HepG2 (cell line): ENCODE results near the gene KLHL12. TPM values are rescaled to one million over a fixed set of nuclear protein-coding genes. Genes with fewer than 3 reads are reported as not detected.

Experiments
- BHLHE40 ChIP-seq: IDR thresholded peaks from 2 replicates; pipeline ENCODE4 v1.6.1; 2011; ENCODE audit warnings: low read length, improper control_type of control experiment
- DMAP1 ChIP-seq: IDR thresholded peaks from 2 replicates; pipeline ENCODE4 v1.6.1; 2016
- HDAC2 ChIP-seq: sonication (generic); formaldehyde crosslinking; IDR thresholded peaks from 2 replicates; pipeline ENCODE4 v1.4.0; 2020; ENCODE audit warnings: missing genetic modification reagents
- HNRNPLL ChIP-seq: fragments of 200-400 bp; formaldehyde crosslinking; IDR thresholded peaks from 2 replicates; pipeline ENCODE4 v1.6.1; 2017; ENCODE audit warnings: mild to moderate bottlenecking, low read depth, low read length; ENCODE audit not compliant: poor library complexity, severe bottlenecking
- MAFG ChIP-seq: sonication (generic); formaldehyde crosslinking; IDR thresholded peaks from 2 replicates; pipeline ENCODE4 v1.5.1; 2020; ENCODE audit warnings: mild to moderate bottlenecking, missing genetic modification reagents
- MXI1 ChIP-seq: IDR thresholded peaks from 3 replicates; pipeline ENCODE4 v1.6.1; 2012; ENCODE audit warnings: low read depth, low read length, inconsistent platforms, borderline replicate concordance
- RORA ChIP-seq: sonication (generic); formaldehyde crosslinking; IDR thresholded peaks from 2 replicates; pipeline ENCODE4 v1.5.0; 2020; ENCODE audit warnings: mild to moderate bottlenecking, missing genetic modification reagents, moderate library complexity
- SMARCE1 ChIP-seq: fragments of 450-650 bp; IDR thresholded peaks from 2 replicates; pipeline ENCODE4 v1.6.1; 2017; ENCODE audit warnings: borderline replicate concordance
- TARDBP ChIP-seq: sonication (generic); formaldehyde crosslinking; IDR thresholded peaks from 2 replicates; pipeline ENCODE4 v1.8.0; 2022; ENCODE audit warnings: mild to moderate bottlenecking, missing genetic modification reagents
- ZFP41 ChIP-seq: sonication (generic); formaldehyde crosslinking; IDR thresholded peaks from 2 replicates; pipeline ENCODE4 v1.4.0; 2020; ENCODE audit warnings: mild to moderate bottlenecking, missing genetic modification reagents, borderline replicate concordance
- ZHX2 ChIP-seq, 2 experiments: sonication (generic) in 1 of 2; formaldehyde crosslinking in 1 of 2; IDR thresholded peaks; 2 replicates each; pipeline versions ENCODE4 v1.6.1 to v1.9.0; 2014 to 2022; ENCODE audit warnings: antibody characterized with exemption in 1 of 2, borderline replicate concordance in 1 of 2, inconsistent platforms in 1 of 2, low read depth in 1 of 2, missing genetic modification reagents in 1 of 2
- ZNF33A ChIP-seq: sonication (generic); formaldehyde crosslinking; IDR thresholded peaks from 2 replicates; pipeline ENCODE4 v1.5.1; 2020; ENCODE audit warnings: missing genetic modification reagents, mild to moderate bottlenecking, moderate library complexity, borderline replicate concordance
- ZNF354B ChIP-seq: sonication (generic); formaldehyde crosslinking; IDR thresholded peaks from 2 replicates; pipeline ENCODE4 v1.8.0; 2022; ENCODE audit warnings: mild to moderate bottlenecking, missing genetic modification reagents
- ZNF512 ChIP-seq: sonication (generic); formaldehyde crosslinking; IDR thresholded peaks from 2 replicates; pipeline ENCODE4 v1.4.0; 2020; ENCODE audit warnings: mild to moderate bottlenecking, missing genetic modification reagents
- ZNF567 ChIP-seq: sonication (generic); formaldehyde crosslinking; IDR thresholded peaks from 2 replicates; pipeline ENCODE4 v1.8.1; 2023; ENCODE audit warnings: mild to moderate bottlenecking, missing genetic modification reagents, borderline replicate concordance
- ZNF572 ChIP-seq: sonication (generic); formaldehyde crosslinking; IDR thresholded peaks from 2 replicates; pipeline ENCODE4 v1.5.1; 2020; ENCODE audit warnings: mild to moderate bottlenecking, missing genetic modification reagents
- ZNF629 ChIP-seq: sonication (generic); formaldehyde crosslinking; conservative IDR thresholded peaks from 2 replicates; pipeline ENCODE4 v1.5.0; 2020; ENCODE audit warnings: missing genetic modification reagents
- ZNF678 ChIP-seq: sonication (generic); formaldehyde crosslinking; IDR thresholded peaks from 2 replicates; pipeline ENCODE4 v1.4.0; 2020; ENCODE audit warnings: mild to moderate bottlenecking, missing genetic modification reagents
- ZNF713 ChIP-seq: sonication (generic); formaldehyde crosslinking; IDR thresholded peaks from 2 replicates; pipeline ENCODE4 v1.4.0; 2020; ENCODE audit warnings: mild to moderate bottlenecking, missing genetic modification reagents
- polyA plus RNA-seq, 8 experiments: library from polyadenylated mRNA; depleted of rRNA in 3 of 8; stranded (reverse) in 7 of 8; unstranded in 1 of 8; fragments of >200 nt; fragmentation: Illumina TruSeq in 4 of 8; extraction: Trizol in 4 of 8; gene quantifications; 2 replicates each; pipeline versions ENCODE4 v1.2.1 to v1.2.3, GENCODE V29; 2011 to 2016; ENCODE audit warnings: low read depth in 4 of 8, missing spikeins in 1 of 8, mixed read lengths in 1 of 8; ENCODE audit not compliant: insufficient read depth in 1 of 8
- total RNA-seq, 5 experiments: library from RNA; depleted of rRNA; stranded (reverse); fragments of >200 nt; fragmentation: Illumina TruSeq; extraction: Trizol; gene quantifications; 2 replicates each; pipeline ENCODE4 v1.2.3, GENCODE V29; 2016; ENCODE audit warnings: low read depth in 1 of 5
- TF ChIP-seq, protein P1 (sequence below): sonication (generic); formaldehyde crosslinking; IDR thresholded peaks from 2 replicates; pipeline ENCODE4 v1.4.0; 2020; ENCODE audit warnings: mild to moderate bottlenecking, low read depth, missing genetic modification reagents

The KLHL12 gene
- total and polyA plus RNA-seq, 2 of the 13 experiments (the other 11 are each of a cell fraction or from before 2014, with no cell fraction given): 19.2 to 25.2 TPM

DNA sequence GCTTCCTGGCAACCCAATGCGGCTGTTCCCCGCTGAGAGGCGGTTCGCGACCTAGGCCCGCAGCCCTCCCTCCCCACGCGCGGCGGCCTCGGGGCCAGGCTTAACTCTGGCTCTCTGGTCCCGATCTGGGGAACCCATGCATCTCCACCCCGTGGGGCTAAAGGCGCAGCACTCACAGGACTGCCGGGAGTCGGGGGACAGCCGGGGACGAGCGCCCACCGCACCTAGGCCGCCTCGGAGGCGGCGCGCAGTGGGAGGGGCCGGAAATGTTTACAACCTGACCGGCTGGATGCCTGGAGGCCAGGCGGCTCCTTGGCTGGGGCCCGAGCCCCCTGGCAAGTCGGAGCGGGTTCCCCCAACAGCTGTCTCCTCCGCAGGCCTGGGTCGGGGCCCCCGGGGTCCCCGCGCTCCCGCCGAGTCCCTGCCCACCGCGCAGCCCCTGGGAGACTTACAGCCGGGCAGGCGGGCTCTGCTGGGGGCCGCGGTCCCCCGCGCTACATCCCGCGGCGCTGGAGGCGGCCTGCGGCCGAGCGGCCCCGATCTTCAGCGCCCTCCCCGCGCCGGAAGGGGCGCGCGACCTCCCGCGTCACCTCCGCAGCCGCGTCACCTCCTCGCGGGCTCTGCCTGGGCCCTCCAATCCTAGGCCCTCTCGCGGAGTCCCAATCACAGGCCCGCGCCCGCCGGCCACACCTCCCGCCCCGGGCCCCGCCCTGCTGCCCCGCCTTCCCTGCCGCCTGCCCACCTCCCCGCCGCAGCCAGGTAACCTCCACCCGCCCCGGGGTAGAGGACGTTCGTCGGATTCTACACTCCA lies 30.9 kb upstream of the KLHL12 start, which contains the start of gene ADIPOR1 (continued):
- TF ChIP-seq HNRNPLL (peak; percentile 48), ZNF678 (CRISPR knock-in tag) (peak; percentile 59; the same call in 1 of the 2 replicates), BHLHE40 (no peak; the same call in 1 of the 2 replicates), MXI1 (peak; percentile 65; the same call in 1 of the 3 replicates), ZNF713 (peak; percentile 70; the same call in 1 of the 2 replicates), HDAC2 (CRISPR knock-in tag) (0 out of 2 replicates have a peak, but pooled peaks have one; percentile 10), ZNF572 (0 out of 2 replicates have a peak, but pooled peaks have one; percentile 35), ZHX2 (IDR thresholded peaks at IDR 0.05; ENCODE audit: low read depth) (no peak), ZHX2 (CRISPR knock-in tag; IDR thresholded peaks at IDR 0.05; ENCODE audit: borderline replicate concordance) (no peak), ZNF512 (CRISPR knock-in tag) (0 out of 2 replicates have a peak, but pooled peaks have one; percentile 51), SMARCE1 (no peak), ZFP41 (CRISPR knock-in tag) (0 out of 2 replicates have a peak, but pooled peaks have one; percentile 54), RORA (no peak), ZNF629 (CRISPR knock-in tag) (no peak), DMAP1 (no peak; the same call in 1 of the 2 replicates), ZNF567 (CRISPR knock-in tag) (peak; percentile 59), ZNF354B (no peak), MAFG (CRISPR knock-in tag) (no peak), TARDBP (CRISPR knock-in tag) (peak; percentile 63), ZNF33A (CRISPR knock-in tag) (0 out of 2 replicates have a peak, but pooled peaks have one; percentile 31)
- TF ChIP-seq, protein P1, sequence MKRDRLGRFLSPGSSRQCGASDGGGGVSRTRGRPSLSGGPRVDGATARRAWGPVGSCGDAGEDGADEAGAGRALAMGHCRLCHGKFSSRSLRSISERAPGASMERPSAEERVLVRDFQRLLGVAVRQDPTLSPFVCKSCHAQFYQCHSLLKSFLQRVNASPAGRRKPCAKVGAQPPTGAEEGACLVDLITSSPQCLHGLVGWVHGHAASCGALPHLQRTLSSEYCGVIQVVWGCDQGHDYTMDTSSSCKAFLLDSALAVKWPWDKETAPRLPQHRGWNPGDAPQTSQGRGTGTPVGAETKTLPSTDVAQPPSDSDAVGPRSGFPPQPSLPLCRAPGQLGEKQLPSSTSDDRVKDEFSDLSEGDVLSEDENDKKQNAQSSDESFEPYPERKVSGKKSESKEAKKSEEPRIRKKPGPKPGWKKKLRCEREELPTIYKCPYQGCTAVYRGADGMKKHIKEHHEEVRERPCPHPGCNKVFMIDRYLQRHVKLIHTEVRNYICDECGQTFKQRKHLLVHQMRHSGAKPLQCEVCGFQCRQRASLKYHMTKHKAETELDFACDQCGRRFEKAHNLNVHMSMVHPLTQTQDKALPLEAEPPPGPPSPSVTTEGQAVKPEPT: no peak
